Left cardiac atrium (tissue), 4 donors: ENCODE data around the gene ABCB11. TPM values are rescaled to one million over a fixed set of nuclear protein-coding genes. Genes with fewer than 3 reads are reported as not detected.
"Not testable (repeated sequence)": the region's sequence is repeated elsewhere in the genome, so short reads cannot be mapped to it uniquely, and the experiment has no call there.

Experiments used
- ATAC-seq, 2 donors: fragments of 200-7000 bp; cut with Tn5 transposase; one replicate each; pipeline ENCODE4 v1.9.1; 2020; ENCODE audit warnings: mild to moderate bottlenecking in 2 of 2, moderate library complexity in 2 of 2
- DNase-seq: peaks from one replicate; pipeline ENCODE4 v3.0.0-alpha.2; 2020
- intact Hi-C, 2 donors: fragments of 100-400 bp; cut with DNase I; formaldehyde crosslinking; loops; one replicate each; pipeline versions ENCODE4 v1.14.1 to v1.15.1; 2022 to 2023
- total RNA-seq, 2 donors: library from RNA; stranded (reverse); fragmentation: NEBNext Ultra II Directional; extraction: Animal tissue kit (Norgen Biotek cat#: 25700); gene quantifications; one replicate each; pipeline ENCODE4 v1.2.1, GENCODE V29; 2021
- donor health status: DM: no; HTN: yes; CAD: no.
- donor health status: DM: no; HTN: yes; CAD: no; lungs with severe emphysema.
- donor health status: DM: yes; HTN: yes; CAD: no.
- donor health status: Dilated cardiomyopathy.

ABCB11 gene
- total RNA-seq, 2 donors from 2014 or later: 0.37 to 1.1 TPM

- intact Hi-C loops: no loop called here
- no peak for DNase-seq
- ATAC-seq: no peak
Observed at GRCh38 chr2:168874368-168875054, 156.6 kb downstream of the ABCB11 start.

- intact Hi-C loops, ATAC-seq, DNase-seq: not testable (repeated sequence)
Observed at GRCh38 chr2:168870824-168871223, 160.3 kb downstream of the ABCB11 start.

Other genes with a start within 250 kb of the ABCB11 start
- 10 to 100 TPM; 16.1 to 37.6 TPM for gene NOSTRIN, start 228.7 kb downstream of the ABCB11 start, total RNA-seq
- gene SPC25, start 140.9 kb downstream of the ABCB11 start, total RNA-seq: under 1 TPM; 0.37 to 0.85 TPM
- not detected for gene G6PC2, start 130.0 kb downstream of the ABCB11 start, total RNA-seq
- 10 to 100 TPM; 47.6 to 76.9 TPM for gene DHRS9, start 38.2 kb upstream of the ABCB11 start, total RNA-seq